Vagina (tissue), 2 donors: ENCODE results near the gene SAC3D1. TPM values are rescaled to one million over a fixed set of nuclear protein-coding genes. Genes with fewer than 3 reads are reported as not detected.
A peak's percentile ranks its signal among the peaks of the same experiment; 100 is the strongest.
"Not testable (repeated sequence)": the region's sequence is repeated elsewhere in the genome, so short reads cannot be mapped to it uniquely, and the experiment has no call there.

Experiments used
- DNase-seq, 2 donors: peaks; one replicate each; pipeline ENCODE4 v3.0.0-alpha.2; 2017; ENCODE audit errors: extremely low spot score in 2 of 2
- H3K27ac ChIP-seq: fragments of 200-600 bp; sonication (generic); one replicate; pipeline ENCODE4 v1.5.1; 2019
- H3K27me3 ChIP-seq: fragments of 200-600 bp; sonication (generic); one replicate; pipeline ENCODE4 v1.5.1; 2019
- H3K36me3 ChIP-seq, 2 donors: fragments of 200-600 bp; sonication (generic); one replicate each; pipeline ENCODE4 v1.5.1; 2017 to 2019
- H3K4me1 ChIP-seq: fragments of 200-600 bp; sonication (generic); one replicate; pipeline ENCODE4 v1.5.1; 2019
- H3K4me3 ChIP-seq, 2 donors: fragments of 200-600 bp; sonication (generic); 1 replicate in 1 of 2; 2 replicates in 1 of 2; pipeline ENCODE4 v1.5.1; 2016 to 2019
- H3K9me3 ChIP-seq: fragments of 200-600 bp; sonication (generic); one replicate; pipeline ENCODE4 v1.5.1; 2019
- POLR2A ChIP-seq, 2 donors: fragments of 450-650 bp; IDR thresholded peaks; one replicate each; pipeline ENCODE4 v1.6.1; 2017; ENCODE audit warnings: antibody characterized with exemption in 2 of 2, mild to moderate bottlenecking in 2 of 2, moderate library complexity in 2 of 2
- POLR2AphosphoS5 ChIP-seq, 2 donors: sonication (generic); formaldehyde crosslinking; IDR thresholded peaks; one replicate each; pipeline ENCODE4 v1.9.0; 2017; ENCODE audit warnings: antibody characterized with exemption in 2 of 2, mild to moderate bottlenecking in 2 of 2, low read depth in 1 of 2; ENCODE audit not compliant: insufficient read depth in 1 of 2
- intact Hi-C: fragments of 100-400 bp; cut with DNase I; formaldehyde crosslinking; loops from one replicate; pipeline ENCODE4 v1.15.1; 2023
- total RNA-seq: library from RNA; depleted of rRNA; stranded (reverse); fragments of >200 nt; gene quantifications from one replicate; pipeline ENCODE4 v1.2.3, GENCODE V29; 2016
- TF ChIP-seq, protein P1 (sequence below), 3 experiments: fragments of 450-650 bp in 2 of 3; fragments of 200-600 bp in 1 of 3; sonication (generic) in 1 of 3; IDR thresholded peaks; one replicate each; pipeline ENCODE4 v1.5.1; 2017 to 2019; ENCODE audit warnings: antibody characterized with exemption in 3 of 3, mild to moderate bottlenecking in 2 of 3, moderate library complexity in 2 of 3

The SAC3D1 gene
- total RNA-seq, 1 donor from 2014 or later = 11.8 TPM

GRCh38 chr11:65021509-65021908 is 19.5 kb upstream of the SAC3D1 start:
- Histone ChIP-seq H3K27ac (no peak overlapping the region), H3K4me1 (peaks cover 2% of the 10 kb centered on the region), H3K4me3 (no peak overlapping the region), H3K27me3 (no peaks in the 10 kb centered on the region), H3K9me3 (no peaks in the 10 kb centered on the region), H3K36me3 (peaks cover 0 to 23% of the 10 kb centered on the region in 2 donors)
- TF ChIP-seq, protein P1, sequence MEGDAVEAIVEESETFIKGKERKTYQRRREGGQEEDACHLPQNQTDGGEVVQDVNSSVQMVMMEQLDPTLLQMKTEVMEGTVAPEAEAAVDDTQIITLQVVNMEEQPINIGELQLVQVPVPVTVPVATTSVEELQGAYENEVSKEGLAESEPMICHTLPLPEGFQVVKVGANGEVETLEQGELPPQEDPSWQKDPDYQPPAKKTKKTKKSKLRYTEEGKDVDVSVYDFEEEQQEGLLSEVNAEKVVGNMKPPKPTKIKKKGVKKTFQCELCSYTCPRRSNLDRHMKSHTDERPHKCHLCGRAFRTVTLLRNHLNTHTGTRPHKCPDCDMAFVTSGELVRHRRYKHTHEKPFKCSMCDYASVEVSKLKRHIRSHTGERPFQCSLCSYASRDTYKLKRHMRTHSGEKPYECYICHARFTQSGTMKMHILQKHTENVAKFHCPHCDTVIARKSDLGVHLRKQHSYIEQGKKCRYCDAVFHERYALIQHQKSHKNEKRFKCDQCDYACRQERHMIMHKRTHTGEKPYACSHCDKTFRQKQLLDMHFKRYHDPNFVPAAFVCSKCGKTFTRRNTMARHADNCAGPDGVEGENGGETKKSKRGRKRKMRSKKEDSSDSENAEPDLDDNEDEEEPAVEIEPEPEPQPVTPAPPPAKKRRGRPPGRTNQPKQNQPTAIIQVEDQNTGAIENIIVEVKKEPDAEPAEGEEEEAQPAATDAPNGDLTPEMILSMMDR (IDR thresholded peaks at IDR 0.05) = no peak
- TF ChIP-seq POLR2A (IDR thresholded peaks at IDR 0.05) (no peak), POLR2AphosphoS5 (IDR thresholded peaks at IDR 0.05; ENCODE audit: insufficient read depth in 1 of 2, low read depth in 1 of 2) (no peak)
- intact Hi-C loops = no loop called here
- no peak for DNase-seq

DNA sequence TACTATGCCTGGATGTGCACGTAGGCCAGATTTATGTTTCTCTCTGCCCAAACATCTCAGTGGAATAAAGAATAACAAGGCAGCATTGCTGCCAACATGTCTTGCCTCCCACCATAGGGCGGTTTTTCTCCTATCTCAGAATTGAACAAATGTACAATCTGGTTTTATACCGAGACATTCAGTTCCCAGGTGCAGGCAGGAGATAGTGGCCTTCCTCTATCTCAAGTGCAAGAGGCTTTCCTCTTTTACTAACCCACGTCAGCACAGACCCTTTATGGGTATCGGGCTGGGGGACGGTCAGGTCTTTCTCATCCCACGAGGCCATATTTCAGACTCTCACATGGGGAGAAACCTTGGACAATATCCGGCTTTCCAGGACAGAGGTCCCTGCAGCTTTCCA is 17.5 kb upstream of the SAC3D1 start:
- H3K9me3 ChIP-seq, H3K27me3 ChIP-seq, H3K4me3 ChIP-seq, H3K27ac ChIP-seq, intact Hi-C loops, DNase-seq: not testable (repeated sequence)
- Histone ChIP-seq H3K4me1 (peaks cover 15% of the 10 kb centered on the region), H3K36me3 (peaks cover 0 to 21% of the 10 kb centered on the region in 2 donors)

DNA sequence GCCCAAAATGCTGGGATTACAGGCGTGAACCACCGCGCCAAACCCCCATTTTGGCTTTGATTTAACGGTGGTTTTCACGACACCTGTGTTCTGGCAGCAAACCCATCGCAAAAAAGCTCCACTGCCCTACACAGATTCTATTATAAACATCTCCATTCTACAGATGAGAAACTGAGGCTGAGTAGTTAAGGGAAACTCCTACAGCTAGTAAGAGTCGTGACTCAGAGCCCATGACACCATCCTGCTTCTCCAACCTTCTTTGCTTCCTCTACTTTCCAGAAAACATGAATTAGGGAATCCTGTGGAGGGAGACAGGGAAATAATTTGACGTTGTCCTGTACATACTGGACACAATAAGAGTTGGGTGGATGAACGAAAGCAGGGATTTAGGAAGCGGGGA is 14.2 kb upstream of the SAC3D1 start:
- TF ChIP-seq POLR2A (IDR thresholded peaks at IDR 0.05) = no peak
- TF ChIP-seq POLR2AphosphoS5 (IDR thresholded peaks at IDR 0.05; ENCODE audit: insufficient read depth in 1 of 2, low read depth in 1 of 2) = no peak
- TF ChIP-seq, protein P1 (IDR thresholded peaks at IDR 0.05) = no peak
- peak overlapping the region; percentile 55 to 57 for H3K4me3 ChIP-seq
- DNase-seq = no peak
- H3K27me3 ChIP-seq = no peaks in the 10 kb centered on the region
- H3K9me3 ChIP-seq = no peaks in the 10 kb centered on the region
- peak overlapping the region; percentile 86 for H3K27ac ChIP-seq
- H3K4me1 ChIP-seq = peaks cover 28% of the 10 kb centered on the region
- peaks cover 0 to 6% of the 10 kb centered on the region in 2 donors for H3K36me3 ChIP-seq
- intact Hi-C loops = no loop called here

- peaks cover 28% of the 10 kb centered on the region for H3K4me1 ChIP-seq
- H3K27me3 ChIP-seq = no peaks in the 10 kb centered on the region
- peak in 1 of 2 donors; percentile 95 for DNase-seq
- peak within 1 kb of the TSS; percentile 55 to 57 for H3K4me3 ChIP-seq
- H3K36me3 ChIP-seq = peaks cover 0 to 6% of the 10 kb centered on the region in 2 donors
- intact Hi-C loops = no loop called here
- H3K9me3 ChIP-seq = no peaks in the 10 kb centered on the region
- TF ChIP-seq POLR2AphosphoS5 (IDR thresholded peaks at IDR 0.05; ENCODE audit: insufficient read depth in 1 of 2, low read depth in 1 of 2) (peak; percentile 95 to 97), POLR2A (IDR thresholded peaks at IDR 0.05) (peak in 1 of 2 donors; percentile 45)
- TF ChIP-seq, protein P1 (IDR thresholded peaks at IDR 0.05) = peak in 2 of 3 experiments; percentile 37 to 63
- peak within 1 kb of the TSS; percentile 86 for H3K27ac ChIP-seq
Measured at GRCh38 chr11:65027213-65028067, 13.6 kb upstream of the SAC3D1 start, which contains the start of gene SNX15. SNX15 (plus strand) TSS chr11:65027439; CDS start chr11:65027538, 99 bp downstream.

DNA sequence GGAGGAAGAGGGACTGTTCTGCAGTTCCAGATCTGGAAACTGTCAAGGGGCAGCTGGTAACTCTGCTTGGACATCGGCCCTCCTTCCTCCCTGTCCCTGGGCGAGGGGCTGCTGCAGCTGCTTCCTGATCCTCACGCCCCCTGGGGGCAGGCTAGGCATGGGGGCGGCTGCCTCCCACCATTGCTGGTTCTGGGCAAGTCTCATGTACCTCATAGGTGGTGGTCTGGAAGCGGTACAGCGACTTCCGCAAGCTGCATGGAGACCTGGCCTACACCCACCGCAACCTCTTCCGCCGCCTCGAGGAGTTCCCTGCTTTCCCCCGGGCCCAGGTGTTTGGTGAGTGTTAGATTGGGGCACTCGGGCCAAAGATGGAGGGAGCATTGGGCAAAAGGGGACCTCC is 8.8 kb upstream of the SAC3D1 start:
- DNase-seq = no peak
- Histone ChIP-seq H3K36me3 (peaks cover 0 to 42% of the 10 kb centered on the region in 2 donors), H3K4me3 (no peak overlapping the region), H3K27me3 (no peaks in the 10 kb centered on the region), H3K9me3 (no peaks in the 10 kb centered on the region), H3K4me1 (peaks cover 21% of the 10 kb centered on the region), H3K27ac (no peak overlapping the region)
- intact Hi-C loops = no loop called here
- no peak for TF ChIP-seq POLR2AphosphoS5 (IDR thresholded peaks at IDR 0.05; ENCODE audit: insufficient read depth in 1 of 2, low read depth in 1 of 2)
- TF ChIP-seq, protein P1 (IDR thresholded peaks at IDR 0.05) = no peak
- no peak for TF ChIP-seq POLR2A (IDR thresholded peaks at IDR 0.05)
